ENCODE data around the gene SDHAF2.
"Not testable (repeated sequence)": the region's sequence is repeated elsewhere in the genome, so short reads cannot be mapped to it uniquely, and the experiment has no call there.

The SDHAF2 gene

GRCh38 chr11:61476371-61476770, 46.4 kb downstream of the SDHAF2 start:
- DNase-seq (ENCODE audit: low read depth in 2 of 2, low spot score in 1 of 2): no peak

GRCh38 chr11:61477126-61477525, 47.2 kb downstream of the SDHAF2 start:
- DNase-seq (ENCODE audit: low read depth in 2 of 2, low spot score in 1 of 2): no peak

DNA sequence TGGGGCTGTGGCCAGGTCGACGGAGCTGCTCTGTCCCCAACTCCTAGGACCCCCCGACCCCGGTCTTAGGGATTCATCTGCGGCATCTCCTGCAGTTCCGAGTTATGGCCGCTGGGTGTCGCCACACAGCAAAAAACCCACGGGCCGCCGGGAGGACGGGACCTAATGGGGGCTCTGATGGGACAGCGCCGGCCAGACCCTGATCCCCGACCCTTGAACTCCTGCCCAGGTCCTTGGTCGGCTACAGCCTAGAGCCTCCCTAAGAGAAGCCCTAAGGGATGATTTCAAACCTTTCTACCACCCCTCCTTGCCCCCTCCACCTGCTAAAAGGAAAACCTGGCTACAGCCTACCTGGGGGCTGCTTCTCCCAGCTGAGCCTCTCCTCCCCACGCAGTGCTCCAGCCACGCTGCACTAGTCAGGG, 47.8 kb downstream of the SDHAF2 start:
- peak; percentile 32 to 34 for DNase-seq (ENCODE audit: low read depth in 2 of 2, low spot score in 1 of 2)

DNA sequence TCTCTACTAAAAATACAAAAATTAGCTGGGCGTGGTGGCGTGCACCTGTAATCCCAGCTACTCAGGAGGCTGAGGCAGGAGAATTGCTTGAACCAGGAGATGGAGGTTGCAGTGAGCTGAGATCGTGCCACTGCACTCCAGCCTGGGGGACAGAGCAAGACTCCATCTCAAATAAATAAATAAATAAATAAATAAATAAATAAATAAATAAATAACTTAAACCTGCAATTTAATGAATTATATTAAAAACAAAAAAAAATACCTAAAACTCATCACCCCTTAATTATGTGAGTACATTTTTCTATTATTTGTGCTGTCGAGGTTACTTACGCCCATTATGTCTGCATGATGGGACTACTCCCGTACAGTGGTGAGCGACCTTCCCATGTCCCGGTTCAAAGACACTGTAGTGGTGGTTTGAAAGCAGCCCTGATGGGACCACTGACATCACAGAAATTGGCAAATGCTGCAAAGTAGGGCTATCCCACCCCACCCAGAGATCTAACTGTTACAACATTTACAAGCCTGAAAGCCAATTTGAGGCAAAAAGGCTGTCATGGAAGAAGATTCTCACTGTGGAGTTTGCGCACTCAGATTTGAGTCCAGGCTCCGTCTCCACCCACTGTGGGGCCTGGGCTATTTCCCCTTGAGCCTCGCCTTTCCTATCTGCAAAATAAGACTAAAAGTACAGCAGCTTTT, 49.6 kb downstream of the SDHAF2 start:
- not testable (repeated sequence) for DNase-seq (ENCODE audit: low read depth in 2 of 2, low spot score in 1 of 2)

- no peak for DNase-seq (ENCODE audit: low read depth in 2 of 2, low spot score in 1 of 2)
Measured at GRCh38 chr11:61480261-61480993, 50.5 kb downstream of the SDHAF2 start.

- DNase-seq (ENCODE audit: low read depth in 2 of 2, low spot score in 1 of 2): no peak
Measured at GRCh38 chr11:61480994-61481335, 51.0 kb downstream of the SDHAF2 start.

- DNase-seq (ENCODE audit: low read depth in 2 of 2, low spot score in 1 of 2): no peak
Measured at GRCh38 chr11:61481806-61482205, 51.9 kb downstream of the SDHAF2 start.

- no peak for DNase-seq (ENCODE audit: low read depth in 2 of 2, low spot score in 1 of 2)
Measured at GRCh38 chr11:61482513-61482912, 52.6 kb downstream of the SDHAF2 start.

- DNase-seq (ENCODE audit: low read depth in 2 of 2, low spot score in 1 of 2): no peak
Measured at GRCh38 chr11:61484541-61484940, 54.6 kb downstream of the SDHAF2 start.

- DNase-seq (ENCODE audit: low read depth in 2 of 2, low spot score in 1 of 2): no peak
Measured at GRCh38 chr11:61485080-61485479, 55.2 kb downstream of the SDHAF2 start.

DNA sequence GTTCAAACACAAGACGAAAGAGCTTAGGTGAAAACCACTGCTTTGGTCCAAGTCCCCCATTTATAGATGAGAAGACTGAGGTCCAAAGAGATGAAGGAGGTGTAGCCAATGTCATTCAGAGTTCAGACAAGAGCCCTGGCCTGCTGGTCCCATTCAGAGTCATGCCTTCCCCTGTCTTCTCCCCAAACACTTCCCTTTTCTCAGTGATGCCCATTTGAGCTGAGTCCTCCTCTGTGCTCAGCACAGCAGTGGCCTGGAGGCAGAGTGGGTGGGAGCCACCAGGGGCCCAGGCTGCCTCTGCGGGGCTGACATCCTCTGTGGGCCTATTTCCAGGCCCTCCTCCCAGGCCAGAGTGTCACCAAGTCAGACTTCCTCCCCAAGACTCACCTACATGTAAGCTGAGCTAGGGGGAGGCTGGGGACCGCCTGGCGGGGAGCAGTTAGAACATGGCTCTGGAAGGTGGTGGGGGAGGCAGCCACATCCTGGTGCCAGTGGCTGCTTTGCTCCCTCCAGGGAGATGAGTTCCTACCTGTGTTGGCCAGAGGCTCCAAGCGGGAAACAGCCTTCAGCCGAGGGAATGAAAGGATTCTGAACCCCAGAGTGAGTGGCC, 56.2 kb downstream of the SDHAF2 start:
- DNase-seq (ENCODE audit: low read depth in 2 of 2, low spot score in 1 of 2): no peak

DNA sequence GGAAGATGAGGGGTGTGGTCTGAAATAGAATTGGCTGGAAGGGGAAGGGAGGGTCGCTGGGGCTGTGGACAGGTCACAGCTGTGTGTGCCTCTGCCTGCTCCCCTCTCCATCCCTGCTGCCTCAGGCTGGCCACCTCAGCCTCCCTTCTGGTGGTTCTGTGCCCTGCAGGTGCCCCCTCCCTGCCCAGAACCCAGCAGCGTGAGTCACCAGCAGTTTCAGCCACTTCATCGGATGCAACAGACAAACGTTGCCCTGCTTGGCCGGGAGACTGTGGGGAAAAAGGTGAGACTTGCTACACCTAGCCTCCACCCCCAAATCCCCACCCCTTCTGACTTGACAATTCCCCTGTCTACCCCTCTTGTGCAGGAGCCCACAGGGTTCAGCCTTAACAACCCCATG, 56.9 kb downstream of the SDHAF2 start:
- no peak for DNase-seq (ENCODE audit: low read depth in 2 of 2, low spot score in 1 of 2)

DNA sequence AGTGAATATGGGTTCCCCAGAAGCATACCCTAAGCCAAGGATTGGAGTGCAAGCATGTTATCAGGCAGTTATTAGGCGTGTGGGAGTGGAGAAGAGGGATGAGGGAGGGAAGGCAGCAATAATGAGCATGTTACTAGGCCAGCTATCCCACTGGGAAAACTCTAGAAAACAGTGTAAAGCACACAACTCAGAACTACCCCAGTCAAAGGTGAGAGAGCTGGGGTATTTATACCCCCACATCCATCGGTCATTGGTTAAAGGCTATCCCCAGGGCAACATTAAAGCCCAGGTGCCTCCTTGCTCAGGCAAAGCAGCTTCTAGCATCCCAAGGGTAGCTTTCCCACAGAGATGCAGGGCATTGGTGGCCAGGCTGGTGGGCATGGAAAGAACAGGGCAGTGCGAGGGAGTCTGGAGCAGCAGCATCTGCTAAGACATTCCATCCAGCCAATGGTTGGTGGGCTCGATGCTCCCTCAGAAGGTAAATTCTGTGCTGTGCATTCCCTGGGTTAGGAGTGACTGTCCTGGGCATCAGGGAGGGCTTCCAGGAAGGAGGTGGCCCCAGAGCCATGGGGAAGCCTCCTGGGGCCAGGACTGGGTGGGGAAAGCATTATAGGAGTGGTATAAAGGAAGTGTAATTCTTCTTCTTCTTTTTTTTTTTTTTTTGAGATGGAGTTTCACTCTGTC, 57.6 kb downstream of the SDHAF2 start:
- no peak for DNase-seq (ENCODE audit: low read depth in 2 of 2, low spot score in 1 of 2)

GRCh38 chr11:61488651-61489291, 58.8 kb downstream of the SDHAF2 start:
- no peak for DNase-seq (ENCODE audit: low read depth in 2 of 2, low spot score in 1 of 2)

DNA sequence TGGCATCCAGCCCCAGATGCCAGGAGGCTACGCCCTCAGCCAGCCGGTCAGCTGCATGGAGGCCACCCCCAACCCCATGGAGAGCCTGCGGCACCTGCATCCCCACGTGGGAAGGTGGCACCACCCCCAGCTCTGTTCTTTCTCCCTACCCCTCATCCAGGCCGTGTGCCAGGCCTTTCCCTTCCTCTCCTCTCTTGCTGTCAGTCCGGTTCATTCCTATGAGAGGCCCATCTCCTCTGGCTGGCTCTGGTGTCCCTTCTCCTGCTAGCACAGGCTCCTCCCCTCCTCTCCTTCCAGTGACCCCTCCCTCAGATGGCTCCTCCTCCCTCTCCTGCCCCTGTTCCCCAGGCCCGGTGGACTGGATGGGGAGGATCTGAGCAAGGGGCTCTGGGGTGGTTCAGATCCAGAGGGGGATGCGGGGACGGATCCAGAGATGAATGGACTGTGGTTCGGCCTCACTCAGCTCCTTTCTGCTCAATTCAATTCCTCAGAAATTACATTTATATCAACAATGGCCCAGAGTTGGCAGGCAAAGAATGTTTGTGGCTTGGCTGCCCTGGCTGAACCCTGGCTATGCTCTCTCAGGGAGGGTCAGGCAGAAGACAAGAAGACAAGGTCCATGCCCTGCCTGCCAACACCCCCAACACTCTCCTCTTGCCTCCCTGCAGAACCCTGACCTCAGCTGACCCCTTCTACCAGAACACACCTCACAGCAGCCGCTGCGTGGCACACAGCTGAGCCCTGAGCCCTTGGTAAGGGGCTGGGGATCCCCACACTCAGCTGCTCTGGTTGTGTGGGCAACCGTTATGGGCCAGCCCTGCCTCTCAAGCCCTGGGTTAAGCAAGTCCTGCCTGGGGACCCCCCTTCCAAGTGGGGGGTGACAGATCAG, 60.2 kb downstream of the SDHAF2 start:
- no peak for DNase-seq (ENCODE audit: low read depth in 2 of 2, low spot score in 1 of 2)

DNA sequence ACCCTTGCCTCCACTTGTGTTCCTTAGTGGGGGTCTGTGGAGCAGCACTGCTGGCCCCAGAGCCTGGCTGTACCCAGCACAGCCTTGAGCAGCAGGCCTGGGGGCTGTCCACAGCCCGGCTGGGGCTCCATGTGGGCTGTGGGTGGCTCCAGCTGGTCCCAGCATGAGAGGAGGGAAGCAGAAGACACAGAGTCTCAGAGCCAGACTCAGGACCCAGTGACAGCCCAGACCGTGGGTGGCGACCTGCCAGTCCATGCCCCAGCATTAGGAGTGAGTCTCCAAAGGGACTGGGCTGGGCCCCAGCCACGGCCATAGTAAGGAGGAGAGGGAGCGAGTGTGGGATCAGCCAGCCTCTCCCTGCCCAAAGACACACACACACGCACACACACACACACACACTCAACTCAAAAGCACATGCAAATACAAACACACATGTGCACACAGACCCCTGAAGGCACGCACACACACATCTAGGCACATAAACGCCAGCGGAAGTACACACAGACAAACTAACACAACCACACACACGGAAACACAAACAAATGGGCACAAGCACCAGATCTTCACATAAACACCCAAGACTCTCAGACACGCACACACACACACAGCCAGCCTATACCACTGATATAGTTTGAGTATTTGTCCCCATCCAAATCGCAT, 61.9 kb downstream of the SDHAF2 start:
- no peak for DNase-seq (ENCODE audit: low read depth in 2 of 2, low spot score in 1 of 2)

DNA sequence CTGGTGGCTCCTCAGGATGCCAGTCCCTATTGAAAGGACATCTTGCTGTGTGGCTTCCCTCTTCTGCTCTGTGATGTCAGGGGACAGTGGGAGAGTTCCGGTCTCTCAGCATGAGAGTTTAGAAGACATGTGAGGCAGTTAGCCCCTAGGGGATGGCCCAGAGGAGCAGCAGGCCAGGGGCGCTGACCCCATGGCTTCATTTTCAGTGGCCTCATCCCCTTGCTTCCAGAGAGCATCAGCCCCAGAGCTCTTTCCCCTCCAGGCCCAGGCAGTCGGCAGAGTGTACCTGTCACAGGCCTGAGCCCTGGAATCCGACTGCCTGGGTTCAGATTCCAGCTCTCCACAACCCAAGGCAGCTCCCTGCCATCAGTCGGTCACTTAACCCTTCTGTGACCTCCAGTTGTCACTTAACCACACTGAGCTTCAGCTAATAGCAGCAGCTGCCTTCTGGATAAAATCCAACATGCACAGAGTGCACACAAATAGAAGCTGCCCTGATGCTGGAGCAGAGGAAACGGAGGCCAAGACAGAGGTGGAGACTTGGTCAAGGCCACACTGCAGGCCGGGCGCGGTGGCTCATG, 64.5 kb downstream of the SDHAF2 start:
- no peak for DNase-seq (ENCODE audit: low read depth in 2 of 2, low spot score in 1 of 2)

- no peak for DNase-seq (ENCODE audit: low read depth in 2 of 2, low spot score in 1 of 2)
Measured at GRCh38 chr11:61495801-61496601, 66.1 kb downstream of the SDHAF2 start.
